ENCODE results near the gene TBC1D21.
"Not testable (repeated sequence)": the region's sequence is repeated elsewhere in the genome, so short reads cannot be mapped to it uniquely, and the experiment has no call there.

TBC1D21 gene

GRCh38 chr15:73936588-73937290 lies 63.4 kb downstream of the TBC1D21 start:
- Histone ChIP-seq H2AFZ (ENCODE audit: low read length) (no peak overlapping the region), H3K9ac (ENCODE audit: low read depth, low read length, poor library complexity, severe bottlenecking) (peak overlapping the region; percentile 44), H3K79me2 (ENCODE audit: insufficient read depth, low read length) (no peaks in the 10 kb centered on the region), H3K4me1 (ENCODE audit: insufficient read depth, low read length, poor library complexity, severe bottlenecking) (peaks cover 71% of the 10 kb centered on the region), H3K9me3 (ENCODE audit: insufficient read depth, low read depth, low read length) (no peaks in the 10 kb centered on the region), H3K4me2 (ENCODE audit: low read depth, low read length, poor library complexity, severe bottlenecking) (peak overlapping the region; percentile 59), H4K20me1 (ENCODE audit: insufficient read depth, low read length, poor library complexity, severe bottlenecking) (no peaks in the 10 kb centered on the region), H3F3A (ENCODE audit: low read depth) (peaks cover 5% of the 10 kb centered on the region; the same call in 1 of the 2 replicates), H3K36me3 (ENCODE audit: insufficient read depth, low read length) (no peaks in the 10 kb centered on the region), H3K4me3 (ENCODE audit: low read length, poor library complexity, severe bottlenecking) (no peak overlapping the region), H3K9me2 (replicated peaks; ENCODE audit: low read depth, low read length) (no peaks in the 10 kb centered on the region), H3K27me3 (ENCODE audit: insufficient read depth, low read length, poor library complexity, severe bottlenecking) (no peaks in the 10 kb centered on the region)
- TF ChIP-seq CTCF (conservative IDR thresholded peaks at IDR 0.05; ENCODE audit: low read length) (peak; percentile 7; the same call in 1 of the 2 replicates), EZH2phosphoT487 (IDR thresholded peaks at IDR 0.05; ENCODE audit: borderline replicate concordance) (no peak)

- no peaks in the 10 kb centered on the region for H3K79me2 ChIP-seq (ENCODE audit: insufficient read depth, low read length)
Observed at GRCh38 chr15:73937296-73937695, 63.9 kb downstream of the TBC1D21 start.

GRCh38 chr15:73937726-73938125 lies 64.4 kb downstream of the TBC1D21 start:
- H2AFZ ChIP-seq (ENCODE audit: low read length) = no peak overlapping the region
- no peaks in the 10 kb centered on the region for H3K9me3 ChIP-seq (ENCODE audit: insufficient read depth, low read depth, low read length)
- H3K4me3 ChIP-seq (ENCODE audit: low read length, poor library complexity, severe bottlenecking) = no peak overlapping the region
- H3K4me2 ChIP-seq (ENCODE audit: low read depth, low read length, poor library complexity, severe bottlenecking) = no peak overlapping the region
- no peaks in the 10 kb centered on the region for H3K9me2 ChIP-seq (replicated peaks; ENCODE audit: low read depth, low read length)
- no peaks in the 10 kb centered on the region for H4K20me1 ChIP-seq (ENCODE audit: insufficient read depth, low read length, poor library complexity, severe bottlenecking)
- no peaks in the 10 kb centered on the region for H3K36me3 ChIP-seq (ENCODE audit: insufficient read depth, low read length)
- peaks cover 5% of the 10 kb centered on the region; the same call in 1 of the 2 replicates for H3F3A ChIP-seq (ENCODE audit: low read depth)
- H3K4me1 ChIP-seq (ENCODE audit: insufficient read depth, low read length, poor library complexity, severe bottlenecking) = peaks cover 71% of the 10 kb centered on the region
- H3K27me3 ChIP-seq (ENCODE audit: insufficient read depth, low read length, poor library complexity, severe bottlenecking) = no peaks in the 10 kb centered on the region
- H3K9ac ChIP-seq (ENCODE audit: low read depth, low read length, poor library complexity, severe bottlenecking) = no peak overlapping the region
- H3K79me2 ChIP-seq (ENCODE audit: insufficient read depth, low read length) = no peaks in the 10 kb centered on the region
- no peak for TF ChIP-seq EZH2phosphoT487 (IDR thresholded peaks at IDR 0.05; ENCODE audit: borderline replicate concordance)
- no peak for TF ChIP-seq CTCF (conservative IDR thresholded peaks at IDR 0.05; ENCODE audit: low read length)

More at GRCh38 chr15:73937296-73937695, 63.9 kb downstream of the TBC1D21 start:
- no peak overlapping the region for H3K4me2 ChIP-seq (ENCODE audit: low read depth, low read length, poor library complexity, severe bottlenecking)
- H3K9me3 ChIP-seq (ENCODE audit: insufficient read depth, low read depth, low read length) = no peaks in the 10 kb centered on the region
- no peaks in the 10 kb centered on the region for H3K36me3 ChIP-seq (ENCODE audit: insufficient read depth, low read length)
- H3F3A ChIP-seq (ENCODE audit: low read depth) = peaks cover 5% of the 10 kb centered on the region; the same call in 1 of the 2 replicates
- H3K4me3 ChIP-seq (ENCODE audit: low read length, poor library complexity, severe bottlenecking) = no peak overlapping the region
- no peak for TF ChIP-seq EZH2phosphoT487 (IDR thresholded peaks at IDR 0.05; ENCODE audit: borderline replicate concordance)
- no peak overlapping the region for H2AFZ ChIP-seq (ENCODE audit: low read length)
- peaks cover 71% of the 10 kb centered on the region for H3K4me1 ChIP-seq (ENCODE audit: insufficient read depth, low read length, poor library complexity, severe bottlenecking)
- H3K27me3 ChIP-seq (ENCODE audit: insufficient read depth, low read length, poor library complexity, severe bottlenecking) = no peaks in the 10 kb centered on the region
- no peaks in the 10 kb centered on the region for H3K9me2 ChIP-seq (replicated peaks; ENCODE audit: low read depth, low read length)
- no peak overlapping the region for H3K9ac ChIP-seq (ENCODE audit: low read depth, low read length, poor library complexity, severe bottlenecking)
- H4K20me1 ChIP-seq (ENCODE audit: insufficient read depth, low read length, poor library complexity, severe bottlenecking) = no peaks in the 10 kb centered on the region

- H3K9me2 ChIP-seq (replicated peaks; ENCODE audit: low read depth, low read length); H3K27me3 ChIP-seq (ENCODE audit: insufficient read depth, low read length, poor library complexity, severe bottlenecking); H3K9ac ChIP-seq (ENCODE audit: low read depth, low read length, poor library complexity, severe bottlenecking); H3K36me3 ChIP-seq (ENCODE audit: insufficient read depth, low read length); H3K79me2 ChIP-seq (ENCODE audit: insufficient read depth, low read length); H2AFZ ChIP-seq (ENCODE audit: low read length); H4K20me1 ChIP-seq (ENCODE audit: insufficient read depth, low read length, poor library complexity, severe bottlenecking); H3F3A ChIP-seq (ENCODE audit: low read depth); H3K4me2 ChIP-seq (ENCODE audit: low read depth, low read length, poor library complexity, severe bottlenecking); H3K9me3 ChIP-seq (ENCODE audit: insufficient read depth, low read depth, low read length); H3K4me3 ChIP-seq (ENCODE audit: low read length, poor library complexity, severe bottlenecking): not testable (repeated sequence)
- H3K4me1 ChIP-seq (ENCODE audit: insufficient read depth, low read length, poor library complexity, severe bottlenecking) = peaks cover 71% of the 10 kb centered on the region
Observed at GRCh38 chr15:73938516-73938915, 65.2 kb downstream of the TBC1D21 start.
